ENCODE measurements around the gene S1PR4.
"Not testable (repeated sequence)": the region's sequence is repeated elsewhere in the genome, so short reads cannot be mapped to it uniquely, and the experiment has no call there.

- TF ChIP-seq POLR2A (IDR thresholded peaks at IDR 0.05): not testable (repeated sequence)
- TF ChIP-seq, protein P1, sequence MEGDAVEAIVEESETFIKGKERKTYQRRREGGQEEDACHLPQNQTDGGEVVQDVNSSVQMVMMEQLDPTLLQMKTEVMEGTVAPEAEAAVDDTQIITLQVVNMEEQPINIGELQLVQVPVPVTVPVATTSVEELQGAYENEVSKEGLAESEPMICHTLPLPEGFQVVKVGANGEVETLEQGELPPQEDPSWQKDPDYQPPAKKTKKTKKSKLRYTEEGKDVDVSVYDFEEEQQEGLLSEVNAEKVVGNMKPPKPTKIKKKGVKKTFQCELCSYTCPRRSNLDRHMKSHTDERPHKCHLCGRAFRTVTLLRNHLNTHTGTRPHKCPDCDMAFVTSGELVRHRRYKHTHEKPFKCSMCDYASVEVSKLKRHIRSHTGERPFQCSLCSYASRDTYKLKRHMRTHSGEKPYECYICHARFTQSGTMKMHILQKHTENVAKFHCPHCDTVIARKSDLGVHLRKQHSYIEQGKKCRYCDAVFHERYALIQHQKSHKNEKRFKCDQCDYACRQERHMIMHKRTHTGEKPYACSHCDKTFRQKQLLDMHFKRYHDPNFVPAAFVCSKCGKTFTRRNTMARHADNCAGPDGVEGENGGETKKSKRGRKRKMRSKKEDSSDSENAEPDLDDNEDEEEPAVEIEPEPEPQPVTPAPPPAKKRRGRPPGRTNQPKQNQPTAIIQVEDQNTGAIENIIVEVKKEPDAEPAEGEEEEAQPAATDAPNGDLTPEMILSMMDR (IDR thresholded peaks at IDR 0.05): not testable (repeated sequence)
Measured at GRCh38 chr19:3221576-3221975, 43.0 kb downstream of the S1PR4 start.
